ENCODE data around the gene HYKK. TPM values are rescaled to one million over a fixed set of nuclear protein-coding genes. Genes with fewer than 3 reads are reported as not detected.

The HYKK gene
- total RNA-seq, 4 donors from 2014 or later = 7.0 to 15.0 (median 9.1) TPM

GRCh38 chr15:78524230-78524629, 16.9 kb downstream of the HYKK start:
- WGBS, 2 donors = 89 to 90% methylated on average over 4 to 5 of the region's 5 CpGs
- Histone ChIP-seq H3K9me3 (no peaks in the 10 kb centered on the region), H3K36me3 (no peaks in the 10 kb centered on the region), H3K27ac (no peak overlapping the region), H3K4me1 (no peaks in the 10 kb centered on the region), H3K4me3 (replicated peaks in 1 of 3) (no peak overlapping the region), H3K27me3 (no peaks in the 10 kb centered on the region)
- intact Hi-C loops (cut with DNase I) = no loop called here
- no peak for TF ChIP-seq CTCF (IDR thresholded peaks at IDR 0.05)
- no peak for TF ChIP-seq POLR2A (IDR thresholded peaks at IDR 0.05)
- no peak for DNase-seq

- Histone ChIP-seq H3K27ac (no peak overlapping the region), H3K9me3 (no peaks in the 10 kb centered on the region), H3K36me3 (no peaks in the 10 kb centered on the region), H3K4me3 (replicated peaks in 1 of 3) (no peak overlapping the region), H3K27me3 (no peaks in the 10 kb centered on the region), H3K4me1 (no peaks in the 10 kb centered on the region)
- intact Hi-C loops (cut with DNase I) = no loop called here
- DNase-seq = no peak
- TF ChIP-seq POLR2A (IDR thresholded peaks at IDR 0.05) = no peak
- no peak for TF ChIP-seq CTCF (IDR thresholded peaks at IDR 0.05)
- 70 to 82% methylated on average over 5 of the region's 5 CpGs for WGBS, 2 donors
Measured at GRCh38 chr15:78527325-78527724, 19.9 kb downstream of the HYKK start.

GRCh38 chr15:78533331-78533730, 26.0 kb downstream of the HYKK start:
- intact Hi-C loops (cut with DNase I) = no loop called here
- 51 to 76% methylated on average over 2 of the region's 2 CpGs for WGBS, 2 donors
- TF ChIP-seq POLR2A (IDR thresholded peaks at IDR 0.05) (no peak), CTCF (IDR thresholded peaks at IDR 0.05) (no peak)
- Histone ChIP-seq H3K9me3 (no peaks in the 10 kb centered on the region), H3K4me1 (no peaks in the 10 kb centered on the region), H3K27me3 (no peaks in the 10 kb centered on the region), H3K27ac (no peak overlapping the region), H3K36me3 (no peaks in the 10 kb centered on the region), H3K4me3 (replicated peaks in 1 of 3) (no peak overlapping the region)
- no peak for DNase-seq

GRCh38 chr15:78536134-78536533, 28.8 kb downstream of the HYKK start:
- intact Hi-C loops (cut with DNase I) = no loop called here
- H3K36me3 ChIP-seq = no peaks in the 10 kb centered on the region
- H3K4me1 ChIP-seq = peaks cover 0 to 2% of the 10 kb centered on the region in 2 donors
- no peak overlapping the region for H3K4me3 ChIP-seq (replicated peaks in 1 of 3)
- no peak for DNase-seq
- H3K27ac ChIP-seq = no peak overlapping the region
- TF ChIP-seq CTCF (IDR thresholded peaks at IDR 0.05) = no peak
- whole genome bisulfite sequencing, 2 donors = 93 to 96% methylated on average over 1 of the region's 1 CpG
- H3K9me3 ChIP-seq = no peaks in the 10 kb centered on the region
- no peaks in the 10 kb centered on the region for H3K27me3 ChIP-seq

GRCh38 chr15:78537266-78537905, 30.0 kb downstream of the HYKK start:
- H3K4me1 ChIP-seq = peaks cover 7 to 10% of the 10 kb centered on the region in 2 donors
- no peak for DNase-seq
- H3K27me3 ChIP-seq = no peaks in the 10 kb centered on the region
- H3K4me3 ChIP-seq (replicated peaks in 1 of 3) = no peak overlapping the region
- TF ChIP-seq POLR2A (IDR thresholded peaks at IDR 0.05) (no peak), CTCF (IDR thresholded peaks at IDR 0.05) (no peak)
- 78 to 83% methylated on average over 5 of the region's 5 CpGs for WGBS, 2 donors
- no peaks in the 10 kb centered on the region for H3K9me3 ChIP-seq
- no peak overlapping the region for H3K27ac ChIP-seq
- intact Hi-C loops (cut with DNase I) = no loop called here
- peaks cover 0 to 2% of the 10 kb centered on the region in 2 donors for H3K36me3 ChIP-seq

Data from thyroid gland (tissue), 4 donors.